Psoas muscle (tissue), 8 donors: ENCODE measurements around the gene RPS6KL1. TPM values are rescaled to one million over a fixed set of nuclear protein-coding genes. Genes with fewer than 3 reads are reported as not detected.

Experiments used
- ATAC-seq, 4 donors: fragments of 200-7000 bp; cut with Tn5 transposase; one replicate each; pipeline ENCODE4 v1.9.1; 2020; ENCODE audit warnings: moderate library complexity in 3 of 4, mild to moderate bottlenecking in 2 of 4
- DNase-seq, 2 donors: peaks; one replicate each; pipeline ENCODE4 v3.0.0-alpha.2; 2020
- H3K27ac ChIP-seq: fragments of 200-600 bp; one replicate; pipeline ENCODE4 v1.8.0; 2022
- H3K27me3 ChIP-seq, 3 donors: fragments of 200-600 bp in 1 of 3; one replicate each; pipeline versions ENCODE4 v1.6.1 to v1.8.0; 2013 to 2022; ENCODE audit warnings: low read length in 2 of 3, mild to moderate bottlenecking in 2 of 3, moderate library complexity in 1 of 3; ENCODE audit not compliant: insufficient read depth in 3 of 3
- H3K36me3 ChIP-seq, 2 donors: fragments of 200-600 bp in 1 of 2; one replicate each; pipeline versions ENCODE4 v1.6.1 to v1.8.0; 2013 to 2022; ENCODE audit warnings: low read depth in 1 of 2, mild to moderate bottlenecking in 1 of 2, moderate library complexity in 1 of 2; ENCODE audit not compliant: insufficient read depth in 1 of 2
- H3K4me1 ChIP-seq: fragments of 200-600 bp; one replicate; pipeline ENCODE4 v1.8.0; 2022
- H3K4me3 ChIP-seq: fragments of 200-600 bp; one replicate; pipeline ENCODE4 v1.8.0; 2022; ENCODE audit warnings: mild to moderate bottlenecking
- H3K9me3 ChIP-seq: fragments of 200-600 bp; one replicate; pipeline ENCODE4 v1.8.0; 2022
- CTCF ChIP-seq: fragments of 200-600 bp; IDR thresholded peaks from one replicate; pipeline ENCODE4 v1.8.0; 2022; ENCODE audit warnings: antibody characterized with exemption
- WGBS, 3 donors: extraction: QIAGEN DNeasy Blood & Tissue Kit; methylation state at CpG; one replicate each; pipeline versions ENCODE4 v1.1.6 to v1.1.7; 2013; 5-methylcytosine and 5-hydroxymethylcytosine counted together
- intact Hi-C, 2 donors: fragments of 100-400 bp; cut with DNase I; formaldehyde crosslinking; loops; one replicate each; pipeline versions ENCODE4 v1.11.0 to v1.14.2; 2022
- polyA plus RNA-seq, 3 donors: library from polyadenylated mRNA; stranded (reverse); fragments of 200-250 nt; gene quantifications; one replicate each; pipeline ENCODE4 v1.2.3, GENCODE V29; 2013
- total RNA-seq, 4 donors: library from RNA; stranded (reverse); fragmentation: NEBNext Ultra II Directional in 2 of 4; extraction: Animal tissue kit (Norgen Biotek cat#: 25700) in 2 of 4; gene quantifications; one replicate each; pipeline versions ENCODE4 v1.2.1 to v1.2.4, GENCODE V29; 2021 to 2023
- donor health status: healthy with polysubstance abuse.
- donor health status: DM: no; HTN: no; CAD: no; lungs with moderate emphysema.
- donor health status: Bipolar disorder and iron deficiency.
- donor health status: healthy.
- donor health status: DM: yes; HTN: yes; CAD: no.
- donor health status: DM: no; HTN: no; CAD: no.
- donor health status: DM: no; HTN: no; CAD: no.
- donor health status: DM: yes; HTN: yes; CAD: no.

Gene RPS6KL1
- total and polyA plus RNA-seq, 7 donors, result 9.4 to 34.1 (median 25.6) TPM

GRCh38 chr14:74897642-74898041 lies 25.4 kb downstream of the RPS6KL1 start:
- Histone ChIP-seq H3K27ac (no peak overlapping the region), H3K36me3 (peaks cover 50 to 100% of the 10 kb centered on the region in 2 donors), H3K9me3 (no peaks in the 10 kb centered on the region), H3K4me1 (no peaks in the 10 kb centered on the region), H3K27me3 (no peaks in the 10 kb centered on the region), H3K4me3 (no peak overlapping the region)
- ATAC-seq (no peak), DNase-seq (no peak)
- no peak for TF ChIP-seq CTCF
- 79 to 83% (median 80%) methylated on average over 4 of the region's 4 CpGs for WGBS, 3 donors
- intact Hi-C loops, result no loop called here

- no peak overlapping the region for H3K4me3 ChIP-seq
- intact Hi-C loops, result no loop called here
- DNase-seq, result no peak
- H3K27me3 ChIP-seq, result no peaks in the 10 kb centered on the region
- ATAC-seq, result peak in 2 of 4 donors; percentile 37 to 57
- H3K4me1 ChIP-seq, result no peaks in the 10 kb centered on the region
- WGBS, 3 donors, result 83 to 87% (median 84%) methylated on average over 3 of the region's 3 CpGs
- H3K36me3 ChIP-seq, result peaks cover 51 to 100% of the 10 kb centered on the region in 2 donors
- H3K27ac ChIP-seq, result no peak overlapping the region
- TF ChIP-seq CTCF, result no peak
- no peaks in the 10 kb centered on the region for H3K9me3 ChIP-seq
Measured at GRCh38 chr14:74896400-74896799, 26.7 kb downstream of the RPS6KL1 start.

GRCh38 chr14:74893614-74894091 lies 29.4 kb downstream of the RPS6KL1 start:
- TF ChIP-seq CTCF, result no peak
- Histone ChIP-seq H3K36me3 (peaks cover 36 to 100% of the 10 kb centered on the region in 2 donors), H3K9me3 (no peaks in the 10 kb centered on the region), H3K4me1 (peaks cover 2% of the 10 kb centered on the region), H3K27ac (no peak overlapping the region), H3K27me3 (no peaks in the 10 kb centered on the region), H3K4me3 (no peak overlapping the region)
- intact Hi-C loops, result no loop called here
- WGBS, 3 donors, result 74 to 91% (median 78%) methylated on average over 4 of the region's 4 CpGs
- DNase-seq (no peak), ATAC-seq (no peak)

GRCh38 chr14:74892745-74893144 lies 30.3 kb downstream of the RPS6KL1 start:
- Histone ChIP-seq H3K9me3 (no peaks in the 10 kb centered on the region), H3K4me1 (peaks cover 9% of the 10 kb centered on the region), H3K36me3 (peaks cover 34 to 96% of the 10 kb centered on the region in 2 donors), H3K4me3 (no peak overlapping the region), H3K27ac (no peak overlapping the region), H3K27me3 (no peaks in the 10 kb centered on the region)
- DNase-seq, result no peak
- ATAC-seq, result no peak
- intact Hi-C loops, result no loop called here
- no peak for TF ChIP-seq CTCF
- 74 to 78% (median 77%) methylated on average over 5 of the region's 5 CpGs for WGBS, 3 donors

GRCh38 chr14:74891870-74892269 lies 31.2 kb downstream of the RPS6KL1 start:
- no peak for ATAC-seq
- no peak for TF ChIP-seq CTCF
- no peaks in the 10 kb centered on the region for H3K27me3 ChIP-seq
- intact Hi-C loops, result no loop called here
- peaks cover 15% of the 10 kb centered on the region for H3K4me1 ChIP-seq
- H3K4me3 ChIP-seq, result no peak overlapping the region
- no peaks in the 10 kb centered on the region for H3K9me3 ChIP-seq
- WGBS, 3 donors, result 84 to 87% (median 85%) methylated on average over 6 of the region's 6 CpGs
- no peak for DNase-seq
- H3K36me3 ChIP-seq, result peaks cover 27 to 96% of the 10 kb centered on the region in 2 donors
- no peak overlapping the region for H3K27ac ChIP-seq
